Keratinocyte (primary cell): ENCODE data around the gene SMG1. TPM values are rescaled to one million over a fixed set of nuclear protein-coding genes. Genes with fewer than 3 reads are reported as not detected.

Source experiments
- DNase-seq: peaks from one replicate; pipeline ENCODE4 v3.0.0-alpha.2; 2011; ENCODE audit warnings: low read depth, missing footprints, low spot score
- FAIRE-seq: peaks from 2 replicates; lab custom pipeline; 2011; peaks lifted over from hg19 to GRCh38; lab: Jason Lieb, UNC
- H2AFZ ChIP-seq: 2 replicates; pipeline ENCODE4 v1.6.0; 2012; ENCODE audit warnings: low read length, control low read depth, inconsistent platforms; ENCODE audit not compliant: control insufficient read depth
- H3K27ac ChIP-seq: 2 replicates; pipeline ENCODE4 v1.5.1; 2011; ENCODE audit warnings: low read length; ENCODE audit not compliant: control insufficient read depth, insufficient read depth
- H3K27me3 ChIP-seq: 3 replicates; pipeline ENCODE4 v1.6.0; 2011; ENCODE audit warnings: low read length; ENCODE audit not compliant: control insufficient read depth, insufficient read depth; ENCODE audit errors: extremely low read depth
- H3K36me3 ChIP-seq, 2 experiments: 2 replicates in 1 of 2; 3 replicates in 1 of 2; pipeline ENCODE4 v1.5.1; 2011; ENCODE audit warnings: low read length in 2 of 2, mild to moderate bottlenecking in 1 of 2; ENCODE audit not compliant: control insufficient read depth in 2 of 2, insufficient read depth in 2 of 2; ENCODE audit errors: extremely low read depth in 1 of 2
- H3K4me1 ChIP-seq: 3 replicates; pipeline ENCODE4 v1.5.1; 2011; ENCODE audit warnings: low read length; ENCODE audit not compliant: control insufficient read depth, insufficient read depth; ENCODE audit errors: extremely low read depth
- H3K4me2 ChIP-seq: 3 replicates; pipeline ENCODE4 v1.6.0; 2011; ENCODE audit warnings: low read depth, low read length; ENCODE audit not compliant: control insufficient read depth, insufficient read depth; ENCODE audit errors: extremely low read depth
- H3K4me3 ChIP-seq, 3 experiments: fragments of 200-600 bp in 1 of 3; sonication (generic) in 1 of 3; 2 replicates in 2 of 3; 3 replicates in 1 of 3; pipeline ENCODE4 v1.5.1; 2011 to 2016; ENCODE audit warnings: low read length in 3 of 3, mild to moderate bottlenecking in 3 of 3, control low read depth in 2 of 3, inconsistent platforms in 1 of 3, low read depth in 1 of 3, mixed read lengths in 1 of 3, mixed run types in 1 of 3, moderate library complexity in 1 of 3; ENCODE audit not compliant: control insufficient read depth in 2 of 3, insufficient read depth in 2 of 3; ENCODE audit errors: extremely low read depth in 1 of 3
- H3K79me2 ChIP-seq: 2 replicates; pipeline ENCODE4 v1.6.0; 2012; ENCODE audit warnings: low read length; ENCODE audit not compliant: control insufficient read depth, insufficient read depth
- H3K9ac ChIP-seq: 3 replicates; pipeline ENCODE4 v1.6.0; 2011; ENCODE audit warnings: low read length; ENCODE audit not compliant: control insufficient read depth, insufficient read depth; ENCODE audit errors: extremely low read depth
- H3K9me1 ChIP-seq: 3 replicates; pipeline ENCODE4 v1.6.0; 2011; ENCODE audit warnings: low read length; ENCODE audit not compliant: control insufficient read depth, insufficient read depth; ENCODE audit errors: extremely low read depth
- H3K9me3 ChIP-seq: 2 replicates; pipeline ENCODE4 v1.5.1; 2012; ENCODE audit warnings: low read depth, low read length; ENCODE audit not compliant: control insufficient read depth
- H4K20me1 ChIP-seq: 3 replicates; pipeline ENCODE4 v1.6.0; 2011; ENCODE audit warnings: low read length; ENCODE audit not compliant: control insufficient read depth, insufficient read depth; ENCODE audit errors: extremely low read depth
- EZH2 ChIP-seq: IDR thresholded peaks from one replicate; pipeline ENCODE4 v1.6.1; 2012; ENCODE audit warnings: inconsistent platforms, mild to moderate bottlenecking, low read length, moderate library complexity
- dilution Hi-C: fragments of 300-500 bp; cut with MboI; formaldehyde crosslinking; loops from one replicate; pipeline ENCODE4 v1.7.0; 2020; ENCODE audit warnings: low sequenced_read_pairs; ENCODE audit not compliant: extremely low pct_ligation_motif_present
- polyA plus RNA-seq, 5 experiments: library from polyadenylated mRNA; depleted of rRNA in 3 of 5; stranded (reverse) in 3 of 5; stranded (forward) in 1 of 5; unstranded in 1 of 5; fragments of >200 nt; gene quantifications; 1 replicate in 1 of 5; 2 replicates in 3 of 5; 3 replicates in 1 of 5; pipeline versions ENCODE4 v1.2.1 to v1.2.3, GENCODE V29; 2011 to 2012; ENCODE audit warnings: missing spikeins in 2 of 5, low read depth in 1 of 5, low replicate concordance in 1 of 5
- TF ChIP-seq, protein P1 (sequence below), 3 experiments: IDR thresholded peaks in 1 of 3; conservative IDR thresholded peaks in 1 of 3; optimal IDR thresholded peaks in 1 of 3; 2 replicates in 2 of 3; 3 replicates in 1 of 3; pipeline versions ENCODE3 to v1.5.1; 2011; ENCODE audit warnings: low read length in 3 of 3, mild to moderate bottlenecking in 3 of 3, moderate library complexity in 2 of 3, control low read depth in 1 of 3, inconsistent platforms in 1 of 3; ENCODE audit not compliant: insufficient read depth in 2 of 3; ENCODE audit errors: extremely low read depth in 1 of 3

SMG1 gene
- polyA plus RNA-seq, 1 donor (not counting 4 experiments of a cell fraction or from before 2014, with no cell fraction given) = 34.2 TPM

DNA sequence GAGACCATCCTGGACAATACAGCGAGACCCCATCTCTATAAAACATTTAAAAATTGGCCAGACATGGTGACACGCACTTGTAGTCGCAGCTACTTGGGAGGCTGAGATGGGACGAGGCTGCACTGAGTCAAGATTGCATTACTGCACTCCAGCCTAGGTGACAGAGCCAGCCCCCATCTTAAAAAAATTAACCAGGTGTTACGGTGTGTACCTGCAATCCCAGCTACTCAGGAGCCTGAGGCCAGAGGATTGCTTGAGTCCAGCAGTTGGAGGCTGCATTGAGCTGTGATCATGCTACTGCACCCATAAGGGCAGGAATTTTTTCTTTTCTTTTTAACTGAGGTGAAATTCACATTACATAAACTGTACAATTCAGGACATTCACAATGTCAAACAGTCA lies 40.6 kb upstream of the SMG1 start:
- H3K36me3 ChIP-seq = no peaks in the 10 kb centered on the region
- no peak overlapping the region for H3K4me2 ChIP-seq
- H3K9ac ChIP-seq = no peak overlapping the region
- no peaks in the 10 kb centered on the region for H3K9me1 ChIP-seq
- H3K4me1 ChIP-seq = peaks cover 10% of the 10 kb centered on the region
- H3K79me2 ChIP-seq = no peaks in the 10 kb centered on the region
- FAIRE-seq (no peak), DNase-seq (no peak)
- dilution Hi-C loops = no loop called here
- TF ChIP-seq EZH2 = no peak
- TF ChIP-seq, protein P1, sequence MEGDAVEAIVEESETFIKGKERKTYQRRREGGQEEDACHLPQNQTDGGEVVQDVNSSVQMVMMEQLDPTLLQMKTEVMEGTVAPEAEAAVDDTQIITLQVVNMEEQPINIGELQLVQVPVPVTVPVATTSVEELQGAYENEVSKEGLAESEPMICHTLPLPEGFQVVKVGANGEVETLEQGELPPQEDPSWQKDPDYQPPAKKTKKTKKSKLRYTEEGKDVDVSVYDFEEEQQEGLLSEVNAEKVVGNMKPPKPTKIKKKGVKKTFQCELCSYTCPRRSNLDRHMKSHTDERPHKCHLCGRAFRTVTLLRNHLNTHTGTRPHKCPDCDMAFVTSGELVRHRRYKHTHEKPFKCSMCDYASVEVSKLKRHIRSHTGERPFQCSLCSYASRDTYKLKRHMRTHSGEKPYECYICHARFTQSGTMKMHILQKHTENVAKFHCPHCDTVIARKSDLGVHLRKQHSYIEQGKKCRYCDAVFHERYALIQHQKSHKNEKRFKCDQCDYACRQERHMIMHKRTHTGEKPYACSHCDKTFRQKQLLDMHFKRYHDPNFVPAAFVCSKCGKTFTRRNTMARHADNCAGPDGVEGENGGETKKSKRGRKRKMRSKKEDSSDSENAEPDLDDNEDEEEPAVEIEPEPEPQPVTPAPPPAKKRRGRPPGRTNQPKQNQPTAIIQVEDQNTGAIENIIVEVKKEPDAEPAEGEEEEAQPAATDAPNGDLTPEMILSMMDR (optimal IDR thresholded peaks at IDR 0.05 in 1 of 3, IDR thresholded peaks at IDR 0.05 in 1 of 3, conservative IDR thresholded peaks at IDR 0.05 in 1 of 3; ENCODE audit: extremely low read depth in 1 of 3, insufficient read depth in 2 of 3, low read length in 3 of 3) = no peak
- H2AFZ ChIP-seq = no peak overlapping the region
- H4K20me1 ChIP-seq = no peaks in the 10 kb centered on the region
- no peaks in the 10 kb centered on the region for H3K9me3 ChIP-seq
- H3K27ac ChIP-seq = no peak overlapping the region
- H3K4me3 ChIP-seq = no peak overlapping the region
- no peaks in the 10 kb centered on the region for H3K27me3 ChIP-seq

DNA sequence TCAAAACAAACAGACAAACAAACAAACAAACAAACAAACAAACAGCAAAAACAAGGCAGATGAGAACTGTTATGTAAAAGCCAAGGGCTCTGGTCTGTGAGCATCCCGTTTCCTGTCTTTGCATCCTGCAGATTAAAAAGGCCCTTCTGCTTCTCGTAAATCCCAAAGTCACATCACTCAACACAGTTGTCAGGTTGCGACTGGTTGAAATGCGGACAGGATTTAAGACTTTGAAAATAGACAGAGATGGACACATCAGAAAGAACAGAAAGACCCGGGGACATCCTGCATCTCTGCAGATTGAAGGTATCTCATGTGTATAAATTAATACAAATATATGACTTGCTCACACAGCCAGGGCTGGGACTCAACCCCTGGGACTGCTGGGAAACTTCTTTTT lies 39.3 kb upstream of the SMG1 start:
- H3K9me3 ChIP-seq = no peaks in the 10 kb centered on the region
- FAIRE-seq = no peak
- no peak overlapping the region for H3K4me2 ChIP-seq
- no peaks in the 10 kb centered on the region for H4K20me1 ChIP-seq
- dilution Hi-C loops = no loop called here
- no peaks in the 10 kb centered on the region for H3K27me3 ChIP-seq
- no peaks in the 10 kb centered on the region for H3K79me2 ChIP-seq
- H2AFZ ChIP-seq = no peak overlapping the region
- DNase-seq = no peak
- H3K4me1 ChIP-seq = peaks cover 18% of the 10 kb centered on the region
- TF ChIP-seq, protein P1 (optimal IDR thresholded peaks at IDR 0.05 in 1 of 3, IDR thresholded peaks at IDR 0.05 in 1 of 3, conservative IDR thresholded peaks at IDR 0.05 in 1 of 3; ENCODE audit: extremely low read depth in 1 of 3, insufficient read depth in 2 of 3, low read length in 3 of 3) = no peak
- TF ChIP-seq EZH2 = no peak
- no peaks in the 10 kb centered on the region for H3K36me3 ChIP-seq
- no peak overlapping the region for H3K27ac ChIP-seq
- H3K9ac ChIP-seq = no peak overlapping the region
- no peaks in the 10 kb centered on the region for H3K9me1 ChIP-seq
- no peak overlapping the region for H3K4me3 ChIP-seq
